A673 (cell line): ENCODE data around the gene PDGFB. TPM values are rescaled to one million over a fixed set of nuclear protein-coding genes. Genes with fewer than 3 reads are reported as not detected.

Source experiments
- BruUV-seq: library from RNA; stranded (reverse); fragments of 400-500 nt; replicated peaks from 2 replicates; lab custom pipeline; 2021; lab: Mats Ljungman, UMichigan
- CTCF ChIA-PET: fragments of 300-600 bp; sonication (Branson Sonifier 250); formaldehyde crosslinking; loops from one replicate; lab custom pipeline; 2022; ENCODE audit warnings: antibody characterized with exemption; lab: Charles Lee
- POLR2A ChIA-PET: fragments of 300-600 bp; sonication (Branson Sonifier 250); formaldehyde crosslinking; loops from one replicate; lab custom pipeline; 2022; ENCODE audit warnings: antibody characterized with exemption; ENCODE audit not compliant: low non-redundant PET; lab: Charles Lee
- DNase-seq: peaks from one replicate; pipeline ENCODE4 v3.0.0-alpha.2; 2015; ENCODE audit warnings: low spot score
- H3K27ac ChIP-seq: fragments of 200-600 bp; sonication (generic); 2 replicates; pipeline ENCODE4 v1.5.1; 2016; ENCODE audit warnings: mixed run types, low read depth, mild to moderate bottlenecking, mixed read lengths, antibody characterized with exemption, low read length; ENCODE audit not compliant: poor library complexity, severe bottlenecking
- H3K27me3 ChIP-seq: fragments of 200-600 bp; sonication (generic); replicated peaks from 2 replicates; pipeline ENCODE4 v1.6.1; 2017; ENCODE audit warnings: mixed run types, low read depth, mild to moderate bottlenecking, mixed read lengths, antibody characterized with exemption, low read length; ENCODE audit not compliant: insufficient read depth, poor library complexity
- H3K36me3 ChIP-seq: fragments of 200-600 bp; sonication (generic); 2 replicates; pipeline ENCODE4 v1.6.1; 2016; ENCODE audit warnings: mixed run types, mild to moderate bottlenecking, mixed read lengths, antibody characterized with exemption, low read length; ENCODE audit not compliant: insufficient read depth, poor library complexity, severe bottlenecking
- H3K4me1 ChIP-seq: fragments of 200-600 bp; sonication (generic); 2 replicates; pipeline ENCODE4 v1.6.1; 2017; ENCODE audit warnings: mixed run types, mild to moderate bottlenecking, mixed read lengths, antibody characterized with exemption, low read length; ENCODE audit not compliant: insufficient read depth, poor library complexity, severe bottlenecking
- H3K4me3 ChIP-seq: fragments of 200-600 bp; sonication (generic); 2 replicates; pipeline ENCODE4 v1.5.1; 2016; ENCODE audit warnings: low read depth, mixed run types, mild to moderate bottlenecking, mixed read lengths, low read length; ENCODE audit not compliant: poor library complexity, severe bottlenecking
- H3K9me3 ChIP-seq: fragments of 200-600 bp; sonication (generic); 2 replicates; pipeline ENCODE4 v1.6.1; 2016; ENCODE audit warnings: mixed run types, low read depth, mild to moderate bottlenecking, mixed read lengths, antibody characterized with exemption, low read length; ENCODE audit not compliant: poor library complexity, severe bottlenecking
- EZH2 ChIP-seq: fragments of 200-600 bp; sonication (generic); IDR thresholded peaks from 2 replicates; pipeline ENCODE4 v1.6.1; 2017; ENCODE audit warnings: borderline replicate concordance, low read depth, mild to moderate bottlenecking, mixed read lengths, antibody characterized with exemption, low read length; ENCODE audit not compliant: poor library complexity, severe bottlenecking
- intact Hi-C: fragments of 100-400 bp; cut with micrococcal nuclease; formaldehyde crosslinking; loops from one replicate; pipeline ENCODE4 v1.10.0; 2022; ENCODE audit not compliant: unreplicated experiment
- total RNA-seq: library from RNA; stranded (reverse); gene quantifications from 2 replicates; pipeline ENCODE4 v1.2.3, GENCODE V29; 2021
- TF ChIP-seq, protein P1 (sequence below): fragments of 300-800, 200-600 bp; sonication (generic); conservative IDR thresholded peaks from 2 replicates; pipeline ENCODE4 v1.5.1; 2017; ENCODE audit warnings: low read depth, mild to moderate bottlenecking, antibody characterized with exemption, low read length, moderate library complexity, mixed read lengths

Gene PDGFB
- total RNA-seq, 1 experiment from 2014 or later, result 0.09 TPM

DNA sequence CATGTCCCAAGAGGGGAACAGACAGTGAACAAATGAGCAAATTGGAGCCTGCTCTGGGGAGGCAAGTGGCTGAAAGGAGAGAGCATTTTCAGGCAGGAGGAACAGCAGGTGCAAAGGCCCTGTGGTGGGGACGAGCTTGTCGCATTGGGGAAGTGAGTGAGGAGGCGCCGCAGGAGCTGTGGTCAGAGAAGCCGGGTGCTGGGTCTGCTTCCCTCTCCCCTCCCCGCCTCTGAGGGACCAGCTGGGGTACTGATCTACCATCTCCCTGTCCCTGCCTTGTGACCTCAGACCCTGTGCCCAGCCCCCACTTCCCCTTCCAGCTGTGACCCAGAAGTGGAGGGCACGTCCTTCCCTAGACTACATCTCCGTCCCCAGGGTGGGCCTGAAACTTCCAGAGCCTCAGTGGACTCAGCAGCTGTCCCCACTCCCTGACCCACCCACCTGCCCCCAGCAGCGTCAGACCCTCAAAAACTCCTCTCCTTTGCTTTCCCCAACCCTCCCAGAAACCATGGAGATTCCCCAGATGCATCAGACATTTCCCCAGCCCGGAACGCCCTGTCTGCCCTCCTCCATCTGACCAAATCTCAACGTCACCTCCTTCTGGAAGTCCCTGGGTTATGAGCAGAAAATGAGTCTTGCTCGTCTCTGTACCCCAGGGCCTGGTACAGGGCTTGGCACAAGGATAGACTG, 19.7 kb upstream of the PDGFB start:
- Histone ChIP-seq H3K27ac (no peak overlapping the region), H3K9me3 (no peaks in the 10 kb centered on the region), H3K27me3 (no peaks in the 10 kb centered on the region), H3K4me1 (no peaks in the 10 kb centered on the region), H3K4me3 (no peak overlapping the region), H3K36me3 (no peaks in the 10 kb centered on the region)
- ChIA-PET POLR2A (no interaction called here), CTCF (no interaction called here)
- TF ChIP-seq EZH2, result no peak
- TF ChIP-seq, protein P1, sequence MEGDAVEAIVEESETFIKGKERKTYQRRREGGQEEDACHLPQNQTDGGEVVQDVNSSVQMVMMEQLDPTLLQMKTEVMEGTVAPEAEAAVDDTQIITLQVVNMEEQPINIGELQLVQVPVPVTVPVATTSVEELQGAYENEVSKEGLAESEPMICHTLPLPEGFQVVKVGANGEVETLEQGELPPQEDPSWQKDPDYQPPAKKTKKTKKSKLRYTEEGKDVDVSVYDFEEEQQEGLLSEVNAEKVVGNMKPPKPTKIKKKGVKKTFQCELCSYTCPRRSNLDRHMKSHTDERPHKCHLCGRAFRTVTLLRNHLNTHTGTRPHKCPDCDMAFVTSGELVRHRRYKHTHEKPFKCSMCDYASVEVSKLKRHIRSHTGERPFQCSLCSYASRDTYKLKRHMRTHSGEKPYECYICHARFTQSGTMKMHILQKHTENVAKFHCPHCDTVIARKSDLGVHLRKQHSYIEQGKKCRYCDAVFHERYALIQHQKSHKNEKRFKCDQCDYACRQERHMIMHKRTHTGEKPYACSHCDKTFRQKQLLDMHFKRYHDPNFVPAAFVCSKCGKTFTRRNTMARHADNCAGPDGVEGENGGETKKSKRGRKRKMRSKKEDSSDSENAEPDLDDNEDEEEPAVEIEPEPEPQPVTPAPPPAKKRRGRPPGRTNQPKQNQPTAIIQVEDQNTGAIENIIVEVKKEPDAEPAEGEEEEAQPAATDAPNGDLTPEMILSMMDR, result no peak
- BruUV-seq, result no TSS peak
- DNase-seq, result no peak
- intact Hi-C loops, result no loop called here

DNA sequence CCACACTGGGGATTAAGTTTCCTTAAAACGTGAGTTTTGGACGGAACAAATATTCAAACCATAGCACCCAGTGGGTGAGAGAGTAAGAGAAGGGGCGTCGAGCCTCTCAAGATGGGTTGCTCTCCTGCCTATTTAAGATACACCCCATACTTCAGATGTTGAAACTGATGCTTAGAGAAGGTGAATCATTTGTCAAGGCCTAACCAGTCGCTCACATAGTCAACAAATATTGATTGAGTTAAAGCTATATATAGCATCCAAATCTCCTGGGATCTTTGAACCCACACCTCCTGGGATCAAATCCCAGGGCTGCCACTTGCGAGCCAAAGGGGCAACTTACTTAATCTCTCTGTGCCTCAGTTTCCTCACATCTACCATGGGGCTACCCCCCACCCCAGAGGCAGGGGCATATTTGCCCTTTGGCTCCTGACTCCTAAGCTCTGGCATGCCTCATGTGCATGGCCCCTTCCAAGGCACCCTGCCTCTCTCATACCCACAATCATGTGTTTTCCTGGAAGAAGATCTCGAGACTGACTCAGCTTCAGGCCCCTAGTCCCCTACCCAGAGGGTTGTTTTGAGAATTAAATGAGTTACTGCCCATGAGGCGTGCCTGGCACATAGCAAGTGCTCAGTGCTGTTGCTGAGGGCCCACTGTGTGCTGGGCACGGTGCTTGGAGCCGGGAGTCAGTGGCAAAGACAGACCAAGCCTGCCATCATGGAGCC, 19.0 kb upstream of the PDGFB start:
- Histone ChIP-seq H3K9me3 (no peaks in the 10 kb centered on the region), H3K27ac (no peak overlapping the region), H3K4me1 (no peaks in the 10 kb centered on the region), H3K27me3 (no peaks in the 10 kb centered on the region), H3K36me3 (no peaks in the 10 kb centered on the region), H3K4me3 (no peak overlapping the region)
- no TSS peak for BruUV-seq
- DNase-seq, result no peak
- TF ChIP-seq, protein P1, result no peak
- TF ChIP-seq EZH2, result no peak
- ChIA-PET CTCF (no interaction called here), POLR2A (no interaction called here)
- intact Hi-C loops, result no loop called here

DNA sequence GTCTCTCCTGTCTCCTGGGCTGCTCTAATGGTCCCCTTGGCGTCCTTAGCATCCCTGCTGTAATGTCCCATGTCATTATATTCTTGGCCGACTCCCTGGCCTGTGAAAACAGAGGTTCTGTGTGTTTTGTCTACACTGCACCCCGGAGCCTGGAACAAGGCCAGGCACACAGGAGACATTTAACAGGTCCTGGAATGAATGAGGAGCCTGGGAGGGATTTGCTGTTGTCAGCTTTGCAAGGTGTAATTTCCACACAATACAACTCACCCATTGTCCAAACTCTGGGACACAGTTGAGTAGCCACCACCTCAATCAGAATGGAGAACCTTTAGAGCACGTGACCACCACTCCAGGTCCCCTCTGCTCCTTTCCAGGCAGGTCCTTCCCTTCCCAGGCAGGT, 14.9 kb upstream of the PDGFB start:
- ChIA-PET POLR2A (no interaction called here), CTCF (no interaction called here)
- Histone ChIP-seq H3K27ac (no peak overlapping the region), H3K4me1 (no peaks in the 10 kb centered on the region), H3K27me3 (no peaks in the 10 kb centered on the region), H3K9me3 (no peaks in the 10 kb centered on the region), H3K4me3 (no peak overlapping the region), H3K36me3 (no peaks in the 10 kb centered on the region)
- DNase-seq, result no peak
- TF ChIP-seq, protein P1, result no peak
- no peak for TF ChIP-seq EZH2
- intact Hi-C loops, result no loop called here
- no TSS peak for BruUV-seq
